Duodenal mucosa (tissue), 2 donors: Measurements from ENCODE around the gene RPS3.

ENCODE experiments used
- H3K27ac ChIP-seq: one replicate; pipeline ENCODE4 v1.7.0; 2013; ENCODE audit warnings: low read depth, low read length
- H3K27me3 ChIP-seq, 2 donors: one replicate each; pipeline ENCODE4 v1.7.0; 2013; ENCODE audit warnings: low read length in 2 of 2, control low read depth in 1 of 2; ENCODE audit not compliant: insufficient read depth in 2 of 2, control insufficient read depth in 1 of 2
- H3K36me3 ChIP-seq, 2 donors: one replicate each; pipeline ENCODE4 v1.7.0; 2013; ENCODE audit warnings: low read length in 2 of 2, control low read depth in 1 of 2; ENCODE audit not compliant: insufficient read depth in 2 of 2, control insufficient read depth in 1 of 2
- H3K4me1 ChIP-seq, 2 donors: one replicate each; pipeline ENCODE4 v1.7.0; 2013; ENCODE audit warnings: low read length in 2 of 2, control low read depth in 1 of 2; ENCODE audit not compliant: insufficient read depth in 2 of 2, control insufficient read depth in 1 of 2
- H3K4me3 ChIP-seq, 2 donors: one replicate each; pipeline ENCODE4 v1.7.0; 2013; ENCODE audit warnings: low read length in 2 of 2, low read depth in 1 of 2
- H3K9ac ChIP-seq, 2 donors: one replicate each; pipeline ENCODE4 v1.7.0; 2013; ENCODE audit warnings: low read length in 2 of 2, low read depth in 1 of 2
- H3K9me3 ChIP-seq, 2 donors: one replicate each; pipeline ENCODE4 v1.7.0; 2013; ENCODE audit warnings: low read length in 2 of 2, control low read depth in 1 of 2; ENCODE audit not compliant: control insufficient read depth in 1 of 2

The RPS3 gene

DNA sequence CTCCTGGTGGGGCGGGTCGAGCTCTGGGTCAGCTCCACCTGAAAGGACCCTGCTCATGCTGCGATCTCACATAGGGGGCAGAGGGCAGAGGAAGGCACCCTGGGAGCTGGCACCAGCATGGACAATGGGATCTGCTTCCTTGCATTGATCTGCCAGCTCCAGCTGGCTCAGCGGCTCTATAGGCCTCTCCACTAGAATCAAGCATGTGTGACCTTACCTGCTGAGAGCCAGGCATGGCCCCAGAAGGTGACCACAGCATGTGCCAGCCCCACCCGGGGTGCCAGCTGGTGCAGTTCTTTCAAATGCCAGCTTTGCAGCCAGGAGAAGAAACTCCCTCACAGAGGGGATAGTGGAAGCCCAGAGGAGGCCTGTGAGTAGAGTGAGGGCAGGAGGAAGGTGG, 55.7 kb downstream of the RPS3 start:
- Histone ChIP-seq H3K27ac (no peak overlapping the region), H3K9ac (no peak overlapping the region)

More for the DNA sequence above, 55.7 kb downstream of the RPS3 start:
- no peak overlapping the region for H3K4me3 ChIP-seq
- no peaks in the 10 kb centered on the region for H3K36me3 ChIP-seq
- H3K4me1 ChIP-seq = no peaks in the 10 kb centered on the region
- H3K27me3 ChIP-seq = no peaks in the 10 kb centered on the region
- H3K9me3 ChIP-seq = no peaks in the 10 kb centered on the region
